IPS-18a (cell line): ENCODE data around the gene TMCC1.

Source experiments
- H3K27ac ChIP-seq: one replicate; pipeline ENCODE4 v1.5.1; 2013; ENCODE audit warnings: low read length
- H3K27me3 ChIP-seq: one replicate; pipeline ENCODE4 v1.6.1; 2013; ENCODE audit warnings: mild to moderate bottlenecking, low read length; ENCODE audit not compliant: control insufficient read depth, insufficient read depth
- H3K36me3 ChIP-seq: one replicate; pipeline ENCODE4 v1.6.1; 2013; ENCODE audit warnings: low read depth, low read length; ENCODE audit not compliant: control insufficient read depth
- H3K4me1 ChIP-seq: one replicate; pipeline ENCODE4 v1.6.1; 2013; ENCODE audit warnings: low read depth, low read length; ENCODE audit not compliant: control insufficient read depth
- H3K4me3 ChIP-seq: one replicate; pipeline ENCODE4 v1.5.1; 2013; ENCODE audit warnings: low read length
- H3K9ac ChIP-seq: one replicate; pipeline ENCODE4 v1.6.1; 2013; ENCODE audit warnings: mild to moderate bottlenecking, low read length, moderate library complexity
- H3K9me3 ChIP-seq: one replicate; pipeline ENCODE4 v1.6.1; 2013; ENCODE audit warnings: low read depth, low read length; ENCODE audit not compliant: control insufficient read depth

The TMCC1 gene

GRCh38 chr3:129673897-129674797 is 219.4 kb downstream of the TMCC1 start:
- peaks cover 15% of the 10 kb centered on the region for H3K36me3 ChIP-seq
- H3K27me3 ChIP-seq: no peaks in the 10 kb centered on the region
- no peaks in the 10 kb centered on the region for H3K4me1 ChIP-seq
- H3K27ac ChIP-seq: no peak overlapping the region
- H3K4me3 ChIP-seq: no peak overlapping the region
- no peak overlapping the region for H3K9ac ChIP-seq
- H3K9me3 ChIP-seq: no peaks in the 10 kb centered on the region

GRCh38 chr3:129673012-129673411 is 220.5 kb downstream of the TMCC1 start:
- H3K36me3 ChIP-seq: peaks cover 15% of the 10 kb centered on the region
- H3K27ac ChIP-seq: no peak overlapping the region
- H3K9ac ChIP-seq: no peak overlapping the region

DNA sequence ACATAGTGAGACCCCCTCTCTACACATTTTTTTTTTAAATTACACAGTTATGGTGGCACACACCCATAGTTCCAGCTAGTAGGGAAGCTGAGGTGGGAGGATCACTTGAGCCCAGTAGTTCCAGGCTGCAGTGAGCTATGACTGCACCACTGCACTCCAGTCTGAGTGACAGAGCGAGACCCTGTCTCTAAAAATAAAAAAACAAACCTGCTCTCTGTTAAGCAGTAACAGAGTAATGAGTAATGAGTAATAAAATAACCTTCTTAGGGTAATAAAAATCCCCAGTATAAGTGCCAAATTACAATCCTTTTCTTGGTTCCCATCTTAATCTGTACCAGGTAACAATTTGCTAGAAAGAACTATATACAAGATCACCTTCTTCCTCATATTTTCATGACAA is 221.1 kb downstream of the TMCC1 start:
- Histone ChIP-seq H3K36me3 (peaks cover 15% of the 10 kb centered on the region), H3K27ac (no peak overlapping the region), H3K9me3 (no peaks in the 10 kb centered on the region), H3K9ac (no peak overlapping the region), H3K4me1 (no peaks in the 10 kb centered on the region), H3K4me3 (no peak overlapping the region), H3K27me3 (no peaks in the 10 kb centered on the region)

More at GRCh38 chr3:129673012-129673411, 220.5 kb downstream of the TMCC1 start:
- no peaks in the 10 kb centered on the region for H3K9me3 ChIP-seq
- no peaks in the 10 kb centered on the region for H3K27me3 ChIP-seq
- no peak overlapping the region for H3K4me3 ChIP-seq
- H3K4me1 ChIP-seq: no peaks in the 10 kb centered on the region

DNA sequence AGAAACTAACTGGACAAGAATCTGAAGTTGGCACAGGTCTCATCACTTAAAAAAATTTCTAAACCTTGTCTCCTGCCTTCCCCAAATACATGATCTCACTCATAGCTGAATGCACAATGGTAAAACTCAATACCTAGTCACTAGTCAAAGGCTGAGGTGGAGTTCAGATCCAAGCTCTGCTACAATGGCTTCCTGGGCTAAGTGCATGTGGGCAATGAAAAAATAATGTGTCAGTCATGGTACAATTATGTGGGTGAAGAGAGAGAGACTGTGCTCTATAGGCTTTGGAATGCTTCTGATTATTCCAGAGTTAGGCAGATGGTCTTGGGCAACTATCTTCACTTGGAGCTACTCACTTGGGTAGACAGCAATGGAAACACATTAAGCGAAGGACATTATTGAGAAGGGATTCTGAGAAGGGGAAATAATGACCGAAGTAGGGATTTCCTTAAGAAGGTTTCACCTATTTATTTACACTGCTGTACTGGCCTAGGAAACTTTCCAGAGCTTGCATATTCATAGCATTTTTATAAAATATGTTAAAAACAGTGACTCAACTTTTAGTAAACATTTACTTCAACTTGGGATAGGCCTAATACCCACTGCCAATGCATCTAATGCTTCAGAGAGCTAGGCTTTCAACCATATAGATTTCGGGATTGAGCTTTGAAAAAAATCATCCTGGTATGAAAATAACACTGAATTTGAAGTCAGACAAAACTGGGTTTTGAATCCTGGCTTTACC is 228.3 kb downstream of the TMCC1 start:
- Histone ChIP-seq H3K9me3 (no peaks in the 10 kb centered on the region), H3K27me3 (no peaks in the 10 kb centered on the region), H3K36me3 (peaks cover 6% of the 10 kb centered on the region), H3K27ac (no peak overlapping the region), H3K4me1 (peaks cover 24% of the 10 kb centered on the region), H3K4me3 (no peak overlapping the region), H3K9ac (no peak overlapping the region)

GRCh38 chr3:129663930-129664646 is 229.4 kb downstream of the TMCC1 start:
- H3K27me3 ChIP-seq: no peaks in the 10 kb centered on the region
- H3K9ac ChIP-seq: no peak overlapping the region
- no peak overlapping the region for H3K4me3 ChIP-seq
- peaks cover 24% of the 10 kb centered on the region for H3K4me1 ChIP-seq
- no peak overlapping the region for H3K27ac ChIP-seq
- H3K36me3 ChIP-seq: no peaks in the 10 kb centered on the region
- no peaks in the 10 kb centered on the region for H3K9me3 ChIP-seq

DNA sequence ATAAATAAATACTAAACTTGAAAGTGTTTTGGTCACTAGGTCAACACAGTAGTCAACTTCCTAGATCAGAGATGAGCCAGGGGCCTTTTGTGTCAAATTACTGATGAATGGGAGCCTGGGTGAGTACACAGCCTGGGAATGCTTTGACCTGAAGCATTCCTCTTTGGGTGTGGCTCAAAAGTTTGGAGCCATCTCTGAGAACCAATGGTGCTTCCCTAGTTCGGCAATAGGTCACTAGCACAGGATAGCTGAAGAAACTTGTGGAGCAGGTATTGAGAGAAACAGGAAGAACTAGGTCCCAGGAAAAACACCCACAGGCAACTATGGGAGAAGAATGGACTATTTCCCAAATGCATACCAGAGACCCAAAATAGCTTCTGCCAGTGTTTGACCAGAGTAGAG is 230.5 kb downstream of the TMCC1 start:
- no peaks in the 10 kb centered on the region for H3K27me3 ChIP-seq
- no peak overlapping the region for H3K4me3 ChIP-seq
- peaks cover 29% of the 10 kb centered on the region for H3K4me1 ChIP-seq
- H3K9ac ChIP-seq: no peak overlapping the region
- no peaks in the 10 kb centered on the region for H3K36me3 ChIP-seq
- no peaks in the 10 kb centered on the region for H3K9me3 ChIP-seq
- no peak overlapping the region for H3K27ac ChIP-seq

GRCh38 chr3:129662191-129662608 is 231.3 kb downstream of the TMCC1 start:
- Histone ChIP-seq H3K9ac (no peak overlapping the region), H3K9me3 (no peaks in the 10 kb centered on the region), H3K27ac (no peak overlapping the region), H3K4me1 (peaks cover 29% of the 10 kb centered on the region), H3K4me3 (no peak overlapping the region), H3K36me3 (no peaks in the 10 kb centered on the region), H3K27me3 (no peaks in the 10 kb centered on the region)

GRCh38 chr3:129661766-129662165 is 231.7 kb downstream of the TMCC1 start:
- Histone ChIP-seq H3K4me1 (peaks cover 33% of the 10 kb centered on the region), H3K36me3 (no peaks in the 10 kb centered on the region), H3K4me3 (no peak overlapping the region), H3K9me3 (no peaks in the 10 kb centered on the region), H3K27me3 (no peaks in the 10 kb centered on the region), H3K9ac (no peak overlapping the region), H3K27ac (no peak overlapping the region)

DNA sequence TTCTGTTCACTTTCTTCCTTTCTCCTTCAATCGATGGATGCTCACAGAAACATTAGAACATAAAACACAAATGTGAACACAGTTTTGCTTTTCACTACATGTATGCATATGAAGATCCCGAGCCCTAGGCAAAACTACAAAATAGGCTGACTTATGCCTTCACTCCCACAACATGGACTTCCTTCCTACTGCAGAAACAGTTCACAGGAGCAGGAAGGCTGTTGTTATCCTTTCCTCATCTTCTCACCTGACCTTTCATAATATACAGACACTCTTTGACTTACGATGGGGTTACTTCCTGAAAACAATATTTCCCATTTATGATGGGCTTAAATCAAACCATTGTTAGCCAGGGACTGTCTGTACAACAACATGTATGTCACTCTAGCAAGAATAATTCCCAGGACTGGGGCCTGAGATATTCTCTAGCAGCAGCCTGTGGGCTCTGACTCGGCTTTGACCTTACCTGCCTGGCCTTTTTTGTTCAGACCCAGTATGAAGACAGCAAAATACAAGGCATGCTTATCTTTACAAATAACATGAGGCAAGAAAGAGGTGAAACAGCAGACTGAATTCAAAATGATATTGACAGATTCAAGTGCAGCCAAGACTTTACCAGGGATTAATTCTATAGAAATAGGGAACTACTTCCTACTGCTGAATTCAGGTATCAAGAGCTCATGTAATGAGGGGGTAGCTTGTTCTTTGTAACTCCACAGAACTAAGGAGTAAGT is 235.2 kb downstream of the TMCC1 start:
- H3K27ac ChIP-seq: no peak overlapping the region

GRCh38 chr3:129657261-129658046 is 236.1 kb downstream of the TMCC1 start:
- Histone ChIP-seq H3K27ac (no peak overlapping the region), H3K4me3 (no peak overlapping the region), H3K4me1 (peaks cover 11% of the 10 kb centered on the region), H3K9ac (no peak overlapping the region), H3K36me3 (peaks cover 8% of the 10 kb centered on the region), H3K9me3 (no peaks in the 10 kb centered on the region), H3K27me3 (no peaks in the 10 kb centered on the region)

More for the DNA sequence above, 235.2 kb downstream of the TMCC1 start:
- Histone ChIP-seq H3K27me3 (no peaks in the 10 kb centered on the region), H3K36me3 (peaks cover 8% of the 10 kb centered on the region), H3K9ac (no peak overlapping the region), H3K4me1 (peaks cover 15% of the 10 kb centered on the region), H3K4me3 (no peak overlapping the region), H3K9me3 (no peaks in the 10 kb centered on the region)
